Left lung (tissue), 8 donors: ENCODE results near the gene TIRAP. TPM values are rescaled to one million over a fixed set of nuclear protein-coding genes. Genes with fewer than 3 reads are reported as not detected.

Source experiments
- polyA plus RNA-seq, 6 donors: library from polyadenylated mRNA; unstranded; fragments of 120-200 nt; gene quantifications; one replicate each; pipeline ENCODE4 v1.2.1, GENCODE V29; 2013; ENCODE audit not compliant: insufficient read length in 6 of 6
- total RNA-seq, 2 donors: library from RNA; stranded (reverse); fragmentation: NEBNext Ultra II Directional; extraction: Animal tissue kit (Norgen Biotek cat#: 25700); gene quantifications; one replicate each; pipeline ENCODE4 v1.2.1, GENCODE V29; 2021
- donor health status: DM: no; HTN: yes; CAD: no.
- donor health status: DM: no; HTN: no; CAD: no.

Gene TIRAP
- total and polyA plus RNA-seq, 8 donors, result 8.5 to 21.0 (median 19.2) TPM

Other genes starting within 250 kb of the TIRAP start
- gene CDON, start 220.2 kb upstream of the TIRAP start, total RNA-seq, result 10 to 100 TPM; 10.7 to 16.3 TPM
- gene CDON, start 220.2 kb upstream of the TIRAP start, polyA plus RNA-seq, result 10 to 100 TPM in 4 of 6 donors, 1 to 10 TPM in 2; 8.6 to 13.0 (median 11.1) TPM
- gene RPUSD4, start 71.4 kb upstream of the TIRAP start, total RNA-seq, result 10 to 100 TPM; 13.2 to 21.1 TPM
- 10 to 100 TPM; 39.7 to 45.8 (median 43.3) TPM for gene RPUSD4, start 71.4 kb upstream of the TIRAP start, polyA plus RNA-seq
- 10 to 100 TPM; 23.7 to 27.8 TPM for gene FAM118B, start 71.3 kb upstream of the TIRAP start, total RNA-seq
- gene FAM118B, start 71.3 kb upstream of the TIRAP start, polyA plus RNA-seq, result 10 to 100 TPM; 27.7 to 34.9 (median 29.5) TPM
- gene SRPRA, start 14.2 kb upstream of the TIRAP start, total RNA-seq, result 100 to 1,000 TPM; 129 to 154 TPM
- gene SRPRA, start 14.2 kb upstream of the TIRAP start, polyA plus RNA-seq, result 10 to 100 TPM; 67.9 to 95.1 (median 73.2) TPM
- gene FOXRED1, start 13.9 kb upstream of the TIRAP start, total RNA-seq, result 10 to 100 TPM; 19.6 to 24.2 TPM
- 10 to 100 TPM; 39.5 to 59.7 (median 46.5) TPM for gene FOXRED1, start 13.9 kb upstream of the TIRAP start, polyA plus RNA-seq
- 10 to 100 TPM; 16.4 to 18.0 TPM for gene DCPS, start 21.0 kb downstream of the TIRAP start, total RNA-seq
- 10 to 100 TPM; 19.9 to 24.4 (median 22.1) TPM for gene DCPS, start 21.0 kb downstream of the TIRAP start, polyA plus RNA-seq
- 10 to 100 TPM; 33.1 to 35.9 TPM for gene ST3GAL4, start 72.6 kb downstream of the TIRAP start, total RNA-seq
- 10 to 100 TPM; 30.2 to 38.8 (median 34.6) TPM for gene ST3GAL4, start 72.6 kb downstream of the TIRAP start, polyA plus RNA-seq